ENCODE data around the gene SYT9. TPM values are rescaled to one million over a fixed set of nuclear protein-coding genes. Genes with fewer than 3 reads are reported as not detected.
A peak's percentile ranks its signal among the peaks of the same experiment; 100 is the strongest.

SYT9 gene, protein sequence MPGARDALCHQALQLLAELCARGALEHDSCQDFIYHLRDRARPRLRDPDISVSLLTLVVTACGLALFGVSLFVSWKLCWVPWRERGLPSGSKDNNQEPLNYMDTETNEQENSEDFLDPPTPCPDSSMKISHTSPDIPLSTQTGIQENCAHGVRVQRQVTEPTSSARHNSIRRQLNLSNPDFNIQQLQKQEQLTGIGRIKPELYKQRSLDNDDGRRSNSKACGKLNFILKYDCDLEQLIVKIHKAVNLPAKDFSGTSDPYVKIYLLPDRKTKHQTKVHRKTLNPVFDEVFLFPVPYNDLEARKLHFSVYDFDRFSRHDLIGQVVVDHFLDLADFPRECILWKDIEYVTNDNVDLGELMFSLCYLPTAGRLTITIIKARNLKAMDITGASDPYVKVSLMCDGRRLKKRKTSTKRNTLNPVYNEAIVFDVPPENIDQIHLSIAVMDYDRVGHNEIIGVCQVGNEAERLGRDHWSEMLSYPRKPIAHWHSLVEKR
- total RNA-seq = under 1 TPM in 3 of 7 donors, not detected in 4; 0.10 to 0.39 (median 0.14) TPM
- under 1 TPM; 0.02 to 0.06 (median 0.02) TPM for polyA plus RNA-seq
- long read RNA-seq, donor 1 = 0 reads
- long read RNA-seq, donor 2 = 0 reads

DNA sequence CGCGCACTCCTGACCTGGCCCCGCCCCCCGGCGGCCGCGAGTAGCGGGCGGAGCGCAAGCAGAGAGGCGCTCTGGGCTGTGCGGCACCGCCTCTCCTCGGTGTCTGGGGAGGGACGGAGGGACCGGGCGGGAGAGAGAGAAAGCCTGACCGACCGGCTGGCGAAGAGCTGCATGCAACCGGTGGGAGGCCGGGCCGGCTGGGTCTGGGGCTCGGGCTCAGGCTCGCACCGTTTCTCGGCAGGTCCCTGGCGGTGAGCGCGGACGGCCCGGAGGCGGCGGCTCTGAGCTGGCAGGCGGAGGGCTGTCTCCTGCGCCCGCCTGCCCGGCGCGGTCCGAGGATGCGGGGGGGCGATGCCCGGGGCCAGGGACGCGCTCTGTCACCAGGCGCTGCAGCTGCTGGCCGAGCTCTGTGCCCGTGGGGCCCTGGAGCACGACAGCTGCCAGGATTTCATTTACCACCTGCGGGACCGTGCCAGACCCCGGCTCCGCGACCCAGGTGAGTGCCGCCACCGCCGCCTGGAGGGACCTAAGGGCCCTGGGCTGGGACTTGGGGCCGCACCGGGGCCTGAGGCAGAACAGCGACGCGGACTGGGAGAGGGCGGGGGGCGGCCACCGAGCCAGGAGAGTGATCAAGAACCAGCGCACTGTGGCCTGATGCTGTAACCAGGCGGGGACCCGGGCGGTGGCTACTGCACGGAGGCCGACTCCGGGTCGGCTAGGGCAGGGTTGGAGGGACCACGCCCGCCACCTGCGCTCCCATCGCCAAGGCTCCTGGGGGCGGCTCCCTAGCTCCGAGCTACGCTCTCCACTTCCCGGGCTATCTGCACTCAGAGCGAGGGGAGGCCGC lies at the start of gene SYT9:
Gene SYT9 (plus strand): TSS at position 69 of the 847 bp plus-strand sequence. CDS start 283 bp downstream, at position 352.
- Histone ChIP-seq H3K9me3 (peaks cover 0 to 6% (median 0%) of the 10 kb centered on the region in 8 donors), H3K4me1 (peaks cover 7 to 18% (median 15%) of the 10 kb centered on the region in 6 donors), H3K27me3 (replicated peaks in 1 of 7) (peaks cover 6 to 71% (median 27%) of the 10 kb centered on the region in 7 donors), H3K27ac (no peak within 1 kb of the TSS), H3K36me3 (no peaks in the 10 kb centered on the region), H3K4me3 (peak within 1 kb of the TSS; percentile 33 to 70 (median 44))
- peak; percentile 72 for DNase-seq
- 2 to 5% (median 2%) methylated on average over 29 to 84 of the region's 84 CpGs for WGBS, 5 donors
- intact Hi-C loops (cut with DNase I; ENCODE audit: low total_unique reads) = no loop called here
- TF ChIP-seq POLR2AphosphoS5 (IDR thresholded peaks at IDR 0.05) = peak in 1 of 3 donors; percentile 7
- no peak for TF ChIP-seq POLR2A (IDR thresholded peaks at IDR 0.05)

DNA sequence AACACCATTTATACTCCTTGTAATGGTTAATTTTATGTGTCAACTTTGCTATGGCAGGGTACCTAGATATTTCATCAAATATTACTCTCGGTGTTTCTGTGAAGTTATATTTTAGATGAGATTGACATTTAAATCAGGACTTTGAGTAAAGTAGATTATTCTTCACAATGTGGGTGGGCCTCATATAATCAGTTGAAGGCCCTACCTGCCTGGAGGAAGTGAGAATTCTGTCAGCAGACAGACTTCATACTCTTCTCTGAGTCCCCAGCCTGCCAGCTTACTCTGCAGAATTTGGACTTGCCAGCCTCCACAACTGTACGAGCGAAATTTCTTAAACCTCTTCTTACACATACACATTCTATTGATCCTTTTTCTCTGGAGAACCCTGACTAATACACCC lies 49.3 kb upstream of the SYT9 start:
- no peaks in the 10 kb centered on the region for H3K9me3 ChIP-seq
- intact Hi-C loops (cut with DNase I; ENCODE audit: low total_unique reads) = no loop called here
- TF ChIP-seq POLR2A (IDR thresholded peaks at IDR 0.05) (no peak), POLR2AphosphoS5 (IDR thresholded peaks at IDR 0.05) (no peak)
- TF ChIP-seq, protein P1, sequence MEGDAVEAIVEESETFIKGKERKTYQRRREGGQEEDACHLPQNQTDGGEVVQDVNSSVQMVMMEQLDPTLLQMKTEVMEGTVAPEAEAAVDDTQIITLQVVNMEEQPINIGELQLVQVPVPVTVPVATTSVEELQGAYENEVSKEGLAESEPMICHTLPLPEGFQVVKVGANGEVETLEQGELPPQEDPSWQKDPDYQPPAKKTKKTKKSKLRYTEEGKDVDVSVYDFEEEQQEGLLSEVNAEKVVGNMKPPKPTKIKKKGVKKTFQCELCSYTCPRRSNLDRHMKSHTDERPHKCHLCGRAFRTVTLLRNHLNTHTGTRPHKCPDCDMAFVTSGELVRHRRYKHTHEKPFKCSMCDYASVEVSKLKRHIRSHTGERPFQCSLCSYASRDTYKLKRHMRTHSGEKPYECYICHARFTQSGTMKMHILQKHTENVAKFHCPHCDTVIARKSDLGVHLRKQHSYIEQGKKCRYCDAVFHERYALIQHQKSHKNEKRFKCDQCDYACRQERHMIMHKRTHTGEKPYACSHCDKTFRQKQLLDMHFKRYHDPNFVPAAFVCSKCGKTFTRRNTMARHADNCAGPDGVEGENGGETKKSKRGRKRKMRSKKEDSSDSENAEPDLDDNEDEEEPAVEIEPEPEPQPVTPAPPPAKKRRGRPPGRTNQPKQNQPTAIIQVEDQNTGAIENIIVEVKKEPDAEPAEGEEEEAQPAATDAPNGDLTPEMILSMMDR (IDR thresholded peaks at IDR 0.05 in 8 of 11, conservative IDR thresholded peaks at IDR 0.05 in 3 of 11) = no peak
- no peaks in the 10 kb centered on the region for H3K36me3 ChIP-seq
- no peaks in the 10 kb centered on the region for H3K27me3 ChIP-seq (replicated peaks in 1 of 7)
- no peaks in the 10 kb centered on the region for H3K4me1 ChIP-seq
- no peak for DNase-seq
- no peak overlapping the region for H3K27ac ChIP-seq
- H3K4me3 ChIP-seq = no peak overlapping the region
- WGBS, 5 donors = 89 to 99% (median 92%) methylated on average over 3 of the region's 3 CpGs

DNA sequence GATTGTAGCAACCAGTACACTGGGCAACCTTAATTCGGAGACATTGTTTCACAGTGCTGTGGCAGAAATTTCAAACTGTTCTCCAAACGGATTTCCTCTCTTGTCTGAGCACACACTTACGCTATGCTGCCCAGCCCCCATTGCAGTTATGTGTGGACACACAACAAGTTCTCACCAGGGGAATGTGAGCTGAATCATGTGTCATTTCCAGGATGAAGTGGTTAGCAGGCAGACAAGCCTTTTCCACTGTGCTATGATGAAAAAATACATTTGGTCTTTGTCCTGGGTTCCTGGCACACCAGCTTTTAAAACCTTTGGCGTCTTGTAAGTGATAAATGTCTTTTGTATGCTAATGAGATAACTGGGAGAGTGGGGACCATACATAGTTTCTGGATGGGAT lies 46.9 kb upstream of the SYT9 start:
- Histone ChIP-seq H3K4me3 (no peak overlapping the region), H3K9me3 (no peaks in the 10 kb centered on the region), H3K27ac (no peak overlapping the region), H3K36me3 (no peaks in the 10 kb centered on the region), H3K27me3 (replicated peaks in 1 of 7) (no peaks in the 10 kb centered on the region), H3K4me1 (no peaks in the 10 kb centered on the region)
- TF ChIP-seq POLR2A (IDR thresholded peaks at IDR 0.05) (no peak), POLR2AphosphoS5 (IDR thresholded peaks at IDR 0.05) (no peak)
- TF ChIP-seq, protein P1 (IDR thresholded peaks at IDR 0.05 in 8 of 11, conservative IDR thresholded peaks at IDR 0.05 in 3 of 11) = no peak
- DNase-seq = no peak
- WGBS, 5 donors = 16 to 33% (median 24%) methylated on average over 4 of the region's 4 CpGs
- intact Hi-C loops (cut with DNase I; ENCODE audit: low total_unique reads) = no loop called here

DNA sequence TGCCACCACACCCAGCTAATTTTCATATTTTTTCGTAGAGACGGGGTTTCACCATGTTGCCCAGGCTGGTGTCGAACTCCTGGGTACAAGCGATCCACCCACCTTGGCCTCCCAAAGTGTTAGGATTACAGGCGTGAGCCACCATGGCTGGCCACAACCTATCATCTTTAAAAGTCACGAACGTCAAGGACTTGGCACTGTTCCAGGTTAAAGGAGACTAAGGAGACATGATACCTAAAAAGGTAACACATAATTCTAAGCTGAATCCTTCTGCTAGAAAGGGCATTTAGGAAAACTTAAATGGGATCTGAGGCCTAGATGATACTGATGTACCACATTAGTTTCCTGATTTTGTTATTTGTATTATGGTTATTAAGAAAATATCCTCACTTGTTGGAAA lies 43.3 kb upstream of the SYT9 start:
- no peaks in the 10 kb centered on the region for H3K9me3 ChIP-seq
- no peaks in the 10 kb centered on the region for H3K36me3 ChIP-seq
- intact Hi-C loops (cut with DNase I; ENCODE audit: low total_unique reads) = no loop called here
- no peaks in the 10 kb centered on the region for H3K27me3 ChIP-seq (replicated peaks in 1 of 7)
- TF ChIP-seq, protein P1 (IDR thresholded peaks at IDR 0.05 in 8 of 11, conservative IDR thresholded peaks at IDR 0.05 in 3 of 11) = no peak
- no peak for TF ChIP-seq POLR2A (IDR thresholded peaks at IDR 0.05)
- TF ChIP-seq POLR2AphosphoS5 (IDR thresholded peaks at IDR 0.05) = no peak
- no peak overlapping the region for H3K27ac ChIP-seq
- no peaks in the 10 kb centered on the region for H3K4me1 ChIP-seq
- no peak overlapping the region for H3K4me3 ChIP-seq
- DNase-seq = no peak
- WGBS, 5 donors = 79 to 92% (median 87%) methylated on average over 7 of the region's 7 CpGs
